UCSD-AML1 (cell line): Measurements from ENCODE around the gene PALLD.

ENCODE experiments used
- DNase-seq: peaks from one replicate; lab custom pipeline; 2025; ENCODE audit not compliant: unreplicated experiment; lab: John Stamatoyannopoulos, UW

PALLD gene

DNA sequence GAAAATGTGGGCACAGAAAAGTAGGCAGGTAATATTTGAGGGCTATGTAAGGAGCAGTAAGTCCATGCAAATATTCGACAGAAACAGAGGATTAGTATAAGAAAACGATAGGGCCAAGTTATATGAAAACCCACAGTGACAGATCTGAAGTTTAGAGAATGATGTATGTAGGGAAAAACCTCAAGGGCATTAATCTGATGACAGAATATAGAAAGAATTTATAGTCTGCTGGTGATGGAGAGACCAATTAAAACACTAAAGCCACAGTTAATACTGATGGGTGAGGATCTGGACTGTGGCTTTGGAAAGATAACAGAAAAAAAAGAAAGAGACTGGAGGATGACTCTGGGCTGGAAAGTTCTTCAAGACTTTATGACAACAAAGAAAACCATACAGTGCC, 169.7 kb downstream of the PALLD start:
- no peak for DNase-seq

DNA sequence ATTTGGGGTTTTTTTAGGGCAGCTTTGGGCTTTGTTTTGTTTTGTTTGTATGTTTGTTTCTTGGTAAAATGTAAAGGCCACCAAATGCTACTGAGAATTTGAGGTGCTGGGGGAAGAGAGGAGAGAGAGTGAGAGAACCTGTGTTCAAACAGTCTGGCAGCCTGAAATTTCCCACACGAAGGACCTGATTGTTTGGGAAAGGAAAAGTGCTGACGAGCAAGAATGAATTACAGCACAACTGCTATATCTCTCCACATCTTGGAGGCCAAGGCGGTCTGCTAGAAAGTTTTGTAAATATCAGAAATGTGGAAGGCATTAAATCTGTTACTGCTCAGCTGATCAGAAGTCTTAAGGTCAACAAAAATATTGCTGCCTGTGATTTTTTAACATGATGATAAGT, 170.5 kb downstream of the PALLD start:
- DNase-seq = no peak

DNA sequence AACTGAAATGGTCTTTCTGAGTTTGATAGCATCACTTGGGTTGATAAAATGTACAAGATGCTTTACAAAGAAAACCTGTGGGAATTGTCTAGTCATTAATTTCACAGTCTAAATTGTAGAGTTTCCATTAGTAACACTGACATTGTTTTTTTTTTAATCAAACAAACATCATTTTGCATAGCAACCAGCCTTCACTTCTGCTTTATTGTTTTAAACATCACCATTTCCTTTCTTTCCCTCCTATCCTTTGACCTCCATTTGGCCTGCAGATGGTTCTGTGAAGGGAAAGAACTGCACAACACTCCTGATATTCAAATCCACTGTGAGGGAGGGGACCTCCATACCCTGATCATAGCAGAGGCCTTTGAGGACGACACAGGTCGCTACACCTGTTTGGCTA, 171.1 kb downstream of the PALLD start:
- no peak for DNase-seq

DNA sequence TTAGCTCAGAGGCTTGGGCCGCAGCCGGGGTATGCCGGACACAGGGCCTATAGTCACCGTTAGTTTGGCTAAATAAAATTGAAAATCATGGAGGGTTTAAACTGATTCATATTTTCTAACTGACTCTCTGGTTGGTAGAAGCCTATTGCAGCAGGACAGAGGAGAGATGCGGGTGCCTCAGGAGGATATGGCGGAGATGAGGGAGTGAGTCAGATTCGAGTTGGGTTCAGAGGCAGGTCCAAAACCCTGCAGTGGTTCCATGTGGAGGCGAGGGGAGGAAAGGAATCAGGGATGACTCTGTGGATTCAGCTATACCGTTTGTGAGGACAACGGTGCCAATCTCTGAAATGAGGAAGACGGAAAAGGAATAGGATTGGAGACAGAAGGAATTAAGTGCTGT, 176.6 kb downstream of the PALLD start:
- no peak for DNase-seq

DNA sequence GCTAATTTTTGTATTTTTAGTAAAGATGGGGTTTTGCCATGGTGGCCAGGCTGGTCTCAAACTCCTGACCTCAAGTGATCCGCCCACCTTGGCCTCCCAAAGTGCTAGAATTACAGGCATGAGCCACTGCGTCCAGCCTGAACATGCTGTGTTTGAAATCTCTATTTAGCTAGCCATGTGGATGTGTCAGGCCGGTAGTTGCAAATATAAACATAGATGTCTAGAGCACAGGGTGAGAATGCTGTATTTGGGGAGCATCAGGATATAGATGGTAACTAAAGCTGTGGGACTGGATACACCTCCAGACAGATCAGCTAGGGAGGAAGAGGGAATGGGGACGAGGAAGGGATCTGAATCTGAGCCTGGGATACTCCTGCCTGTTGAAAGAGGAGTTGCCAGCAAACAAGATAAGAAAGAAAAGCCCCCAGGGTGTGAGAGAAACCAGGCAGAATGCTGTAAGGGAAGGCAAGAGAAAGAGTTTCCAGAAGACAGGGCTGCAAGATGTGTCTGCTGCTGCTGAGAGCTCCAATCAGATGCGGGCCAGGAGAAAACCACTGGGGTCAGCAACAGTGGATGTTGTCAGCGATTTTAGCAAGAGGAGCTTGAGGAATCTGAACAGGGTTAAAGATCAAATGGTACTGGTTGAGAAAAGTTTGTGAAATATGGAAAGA, 177.4 kb downstream of the PALLD start:
- no peak for DNase-seq

DNA sequence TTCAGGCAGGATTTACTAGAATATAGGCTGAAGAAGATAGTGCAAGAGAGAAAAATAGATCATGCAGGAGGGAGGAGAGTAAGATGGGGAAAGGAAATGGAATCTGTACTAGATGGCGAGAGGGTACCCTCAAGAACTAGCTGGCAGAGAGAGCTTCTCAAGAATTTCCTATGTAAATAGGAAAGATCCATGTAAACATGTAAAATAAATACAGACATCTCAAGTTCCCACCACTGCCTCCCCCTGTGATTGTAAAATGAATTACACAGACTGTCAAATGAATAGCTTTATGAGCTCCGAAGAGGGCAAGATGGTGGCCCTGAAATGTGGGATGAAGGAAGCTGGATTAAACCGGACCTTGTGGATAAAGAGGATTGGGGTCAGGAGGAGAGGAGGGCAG, 178.0 kb downstream of the PALLD start:
- DNase-seq = no peak

DNA sequence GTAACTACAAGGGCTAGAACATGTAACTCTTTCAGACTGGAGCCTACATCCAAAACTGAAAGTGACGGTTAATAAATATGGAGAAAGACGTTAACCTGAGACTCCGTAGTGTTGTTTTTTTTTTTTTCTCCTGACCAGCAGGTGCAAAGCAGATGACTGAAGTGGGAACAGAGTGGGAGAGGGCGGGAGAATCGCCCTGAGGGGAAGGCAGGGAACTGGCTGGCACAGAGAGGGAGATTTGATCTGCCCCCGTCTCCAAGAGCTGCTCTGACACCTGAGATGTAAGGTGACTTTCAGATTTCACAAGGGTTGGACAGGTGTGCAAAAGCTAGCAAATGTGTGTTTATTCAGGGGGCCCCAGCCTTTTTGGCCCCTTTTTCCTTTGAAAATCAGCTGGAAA, 180.2 kb downstream of the PALLD start:
- no peak for DNase-seq

DNA sequence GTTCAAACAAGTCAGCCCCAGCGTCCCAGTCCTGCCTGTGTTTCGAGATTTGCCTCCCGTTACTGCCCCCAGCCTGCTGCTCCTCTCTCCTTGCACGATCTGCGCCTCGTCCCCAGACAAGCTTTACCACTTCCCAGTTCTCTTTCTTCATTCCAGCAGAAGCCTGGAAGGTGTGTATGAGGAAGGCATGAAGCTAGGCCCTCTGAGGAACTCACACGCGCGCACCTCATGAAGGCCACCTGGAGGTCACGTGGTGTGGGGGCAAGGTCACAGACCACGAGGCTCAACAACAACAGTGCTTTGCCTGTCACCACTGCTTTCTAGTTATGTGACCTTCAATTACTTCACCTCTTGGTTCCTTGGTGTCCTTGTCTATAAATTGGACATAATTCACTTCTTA, 181.0 kb downstream of the PALLD start:
- no peak for DNase-seq

DNA sequence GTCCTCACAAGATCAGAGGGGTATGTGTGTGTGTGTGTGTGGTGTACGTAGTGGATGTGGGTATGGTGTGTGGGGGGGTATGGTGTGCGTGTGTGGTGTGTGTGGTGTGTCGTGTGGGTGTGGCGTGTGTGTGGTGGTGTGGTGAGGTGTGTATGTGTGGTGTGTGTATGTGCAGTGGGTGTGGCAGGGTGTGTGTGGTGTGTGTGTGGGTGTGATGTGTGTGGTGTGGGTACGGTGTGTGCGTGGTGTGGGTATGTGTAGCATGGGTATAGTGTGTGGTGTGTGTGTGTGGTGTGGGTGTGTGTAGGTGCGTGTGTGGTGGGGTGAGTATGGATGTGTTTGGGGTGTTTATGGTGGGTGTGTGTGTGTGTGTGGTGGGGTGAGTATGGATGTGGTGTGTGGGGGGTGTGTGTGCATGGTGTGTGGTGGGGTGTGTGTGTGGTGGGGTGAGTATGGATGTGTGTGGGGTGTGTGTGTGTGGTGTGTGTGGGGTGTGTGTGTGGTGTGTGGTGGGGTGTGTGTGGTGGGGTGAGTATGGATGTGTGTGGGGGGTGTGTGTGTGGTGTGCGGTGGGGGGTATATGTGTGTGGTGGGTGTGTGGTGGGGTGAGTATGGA, 182.0 kb downstream of the PALLD start:
- no peak for DNase-seq

DNA sequence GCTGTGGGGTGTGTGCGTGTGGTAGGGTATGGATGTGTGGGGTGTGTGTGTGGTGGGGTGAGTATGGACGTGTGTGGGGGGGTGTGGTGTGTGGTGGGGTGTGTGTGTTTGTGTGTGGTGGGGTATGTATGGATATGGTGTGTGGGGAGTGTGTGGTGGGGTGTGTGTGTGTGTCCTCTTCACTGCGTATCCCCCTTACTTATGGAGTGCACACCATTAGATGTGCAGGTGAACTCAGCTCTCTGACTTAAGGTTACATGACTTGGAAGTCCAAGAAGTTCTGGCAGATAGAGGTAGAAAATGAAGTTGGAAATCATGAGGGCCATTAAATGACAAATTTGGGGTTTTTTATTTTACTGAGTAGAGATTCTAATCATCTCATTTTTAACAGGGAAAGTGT, 182.5 kb downstream of the PALLD start:
- DNase-seq = no peak

DNA sequence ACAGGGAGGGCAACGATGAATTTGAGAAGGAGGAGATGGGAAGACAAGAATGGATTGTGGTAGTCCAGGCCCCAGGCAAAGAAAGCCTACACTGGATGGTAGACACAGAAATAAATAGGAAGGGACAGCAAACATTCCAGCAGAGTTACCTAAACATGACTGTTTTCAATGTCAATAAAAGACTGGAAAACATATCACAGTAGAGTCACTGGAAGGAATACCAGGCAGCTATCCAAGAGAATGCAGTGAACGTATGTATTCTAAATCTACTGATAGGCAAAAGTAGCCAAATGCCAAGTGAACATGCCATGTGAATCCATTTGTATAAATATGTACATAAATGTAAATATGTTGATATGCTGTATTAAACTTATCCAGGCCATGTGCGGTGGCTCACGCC, 183.0 kb downstream of the PALLD start:
- DNase-seq = no peak

DNA sequence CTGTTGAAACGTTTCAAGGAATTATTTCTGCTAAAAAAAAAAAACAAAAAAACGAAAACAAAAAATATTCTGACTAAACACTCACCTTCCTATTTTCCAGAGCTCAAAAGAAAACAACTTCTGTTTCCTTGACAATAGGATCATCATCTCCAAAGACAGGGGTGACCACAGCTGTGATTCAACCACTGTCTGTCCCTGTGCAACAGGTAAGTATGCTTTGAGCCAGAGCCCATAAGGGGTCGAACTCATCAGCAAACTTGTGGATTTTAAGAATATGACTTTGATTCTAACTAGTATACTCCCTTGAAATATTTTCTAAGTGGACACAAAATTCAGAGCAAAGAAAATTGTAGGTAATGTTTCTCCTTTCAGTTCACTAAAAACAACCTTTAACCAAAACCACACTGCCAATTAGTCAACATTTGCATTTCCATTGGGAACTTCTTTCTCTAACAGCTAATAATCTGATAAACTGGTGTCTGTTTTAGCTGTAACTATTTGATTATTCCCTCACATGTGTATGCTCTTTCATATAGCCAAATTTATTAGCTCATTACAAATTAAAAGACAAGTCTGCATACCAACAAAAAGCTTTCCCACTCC, 186.1 kb downstream of the PALLD start:
- DNase-seq = no peak

DNA sequence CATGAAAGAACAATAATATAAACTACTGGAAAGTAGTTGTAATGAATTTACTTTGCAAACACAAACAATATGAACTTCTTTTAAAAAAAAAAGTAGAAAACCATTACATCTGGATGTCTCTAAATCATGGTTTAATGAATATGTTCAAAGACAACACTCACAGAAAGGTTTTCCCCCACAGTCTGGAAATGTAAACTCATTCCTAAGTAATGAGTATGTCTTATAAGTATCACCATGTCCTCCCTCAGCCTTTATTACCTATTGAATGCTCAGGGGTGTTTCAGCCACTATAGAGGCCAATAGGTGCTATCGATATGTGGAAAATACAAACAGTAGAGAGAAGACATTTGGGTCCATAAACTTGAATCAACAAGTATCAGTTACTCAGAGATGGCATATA, 186.7 kb downstream of the PALLD start:
- no peak for DNase-seq

DNA sequence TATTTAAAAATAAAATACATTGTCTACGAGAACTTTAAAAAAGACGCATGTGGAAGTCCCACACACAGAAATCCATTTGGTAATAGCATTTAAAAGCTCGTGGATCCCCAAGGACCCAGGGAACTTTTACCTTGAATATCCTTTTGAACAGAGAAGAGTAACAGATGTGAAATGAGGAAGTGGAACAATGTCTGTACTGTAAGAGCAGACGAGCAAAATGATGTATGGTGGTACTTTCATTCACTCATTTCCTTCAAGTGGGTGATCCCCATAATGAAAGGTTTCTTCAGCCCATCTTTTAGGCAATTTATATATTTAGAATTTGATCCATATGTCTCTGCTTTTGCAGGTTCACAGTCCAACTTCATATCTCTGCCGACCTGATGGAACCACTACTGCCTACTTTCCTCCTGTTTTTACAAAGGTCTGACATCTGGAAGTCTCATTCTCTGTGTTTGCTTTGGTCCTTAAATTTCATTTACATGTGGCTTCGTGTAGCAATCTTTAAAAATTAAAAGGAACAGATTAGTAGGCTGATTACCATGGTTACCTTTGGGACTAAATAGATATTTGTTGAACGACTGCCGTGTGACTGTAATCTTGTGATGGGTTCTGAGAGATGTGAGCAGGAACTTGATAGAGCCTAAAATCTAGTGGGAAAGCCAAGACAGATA, 188.4 kb downstream of the PALLD start:
- no peak for DNase-seq

DNA sequence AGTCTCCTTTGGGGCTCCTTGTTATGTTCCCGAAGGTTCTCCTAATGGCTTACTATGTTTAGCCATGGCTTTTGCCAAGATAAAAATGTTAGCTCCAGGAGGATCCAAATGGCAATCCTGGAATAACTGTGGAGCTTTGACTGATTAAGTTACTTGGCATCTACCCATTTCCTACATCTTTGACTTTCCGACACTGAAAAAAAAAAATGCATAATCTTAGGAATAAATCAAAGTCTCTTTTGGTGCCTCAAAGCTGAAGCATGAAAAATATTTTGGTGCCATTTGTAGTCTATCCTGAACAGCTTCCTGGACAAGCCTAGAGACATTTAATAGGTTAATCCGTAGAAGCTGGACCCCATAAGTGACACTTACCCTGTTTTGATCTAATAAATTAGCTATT, 191.7 kb downstream of the PALLD start:
- no peak for DNase-seq

DNA sequence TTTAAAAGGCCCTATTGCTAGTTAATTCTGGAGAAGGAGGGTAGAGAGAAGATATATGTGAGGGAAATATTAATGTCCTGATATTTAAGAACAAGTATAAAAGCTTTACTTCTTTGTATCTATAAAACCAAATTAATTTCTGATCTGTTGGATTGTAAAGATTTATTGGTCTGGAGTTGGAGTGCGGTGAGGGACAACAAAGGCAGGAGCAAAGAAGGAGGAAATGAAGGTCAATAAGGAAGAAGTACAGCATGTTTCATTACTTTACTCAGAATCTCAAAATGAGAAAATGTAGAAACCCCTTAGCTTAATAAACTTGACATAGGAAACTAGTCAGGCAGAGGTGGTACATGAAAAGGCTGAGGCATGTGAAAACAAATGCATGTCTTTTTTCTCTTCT, 192.9 kb downstream of the PALLD start:
- no peak for DNase-seq

DNA sequence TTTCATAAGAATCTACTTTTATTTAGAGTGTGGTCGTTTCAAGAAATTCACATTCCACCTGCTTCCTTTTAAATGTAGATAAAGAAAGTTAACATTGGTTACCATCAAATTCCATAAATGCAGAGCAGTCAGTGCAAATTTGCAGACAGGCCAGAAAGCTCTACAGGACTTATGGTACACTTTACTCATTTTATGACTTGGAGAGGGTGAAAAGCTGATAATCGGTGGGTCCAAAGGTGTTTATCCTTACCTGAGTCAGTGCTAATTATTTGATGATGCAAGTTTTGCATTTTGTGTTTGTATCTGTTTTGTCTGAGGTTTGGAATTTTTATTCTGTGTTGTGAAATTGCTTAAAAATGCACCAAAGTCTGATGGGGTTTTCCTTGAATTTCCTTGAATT, 193.3 kb downstream of the PALLD start:
- DNase-seq = no peak

DNA sequence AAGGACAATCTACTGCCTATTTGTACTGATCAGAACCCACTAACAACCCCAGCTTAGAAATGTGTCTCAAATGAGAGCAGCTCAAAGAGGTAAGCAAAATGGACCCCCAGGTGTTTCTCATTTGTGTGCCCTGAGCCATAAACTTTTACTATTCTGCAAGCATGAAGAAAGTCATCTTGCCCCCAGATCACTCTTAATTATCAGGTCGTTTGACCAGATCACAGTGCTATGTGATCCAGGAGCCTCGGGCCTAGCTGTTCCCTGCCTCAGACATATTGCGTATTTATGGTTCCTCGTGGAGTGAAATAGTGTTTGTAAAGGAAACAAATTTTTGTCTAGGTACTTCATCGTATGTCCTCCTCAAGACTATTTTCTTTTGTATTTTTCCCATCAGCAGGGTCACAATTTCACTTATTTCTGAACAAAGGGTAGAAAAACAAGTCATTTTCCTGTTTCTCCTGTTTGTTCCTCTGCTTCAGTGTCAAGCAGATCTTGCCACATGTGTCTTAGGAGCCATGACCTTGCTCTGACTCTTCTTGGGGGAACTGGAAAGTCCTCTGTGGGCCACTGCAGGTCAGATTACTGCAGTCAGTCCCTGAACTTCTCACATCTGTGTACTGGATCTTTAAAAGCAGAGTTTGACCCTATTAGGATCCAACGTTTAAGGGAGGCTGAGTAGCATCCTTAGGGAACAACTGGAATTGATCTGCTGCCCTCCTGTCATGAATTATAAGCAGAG, 194.9 kb downstream of the PALLD start:
- DNase-seq = no peak

DNA sequence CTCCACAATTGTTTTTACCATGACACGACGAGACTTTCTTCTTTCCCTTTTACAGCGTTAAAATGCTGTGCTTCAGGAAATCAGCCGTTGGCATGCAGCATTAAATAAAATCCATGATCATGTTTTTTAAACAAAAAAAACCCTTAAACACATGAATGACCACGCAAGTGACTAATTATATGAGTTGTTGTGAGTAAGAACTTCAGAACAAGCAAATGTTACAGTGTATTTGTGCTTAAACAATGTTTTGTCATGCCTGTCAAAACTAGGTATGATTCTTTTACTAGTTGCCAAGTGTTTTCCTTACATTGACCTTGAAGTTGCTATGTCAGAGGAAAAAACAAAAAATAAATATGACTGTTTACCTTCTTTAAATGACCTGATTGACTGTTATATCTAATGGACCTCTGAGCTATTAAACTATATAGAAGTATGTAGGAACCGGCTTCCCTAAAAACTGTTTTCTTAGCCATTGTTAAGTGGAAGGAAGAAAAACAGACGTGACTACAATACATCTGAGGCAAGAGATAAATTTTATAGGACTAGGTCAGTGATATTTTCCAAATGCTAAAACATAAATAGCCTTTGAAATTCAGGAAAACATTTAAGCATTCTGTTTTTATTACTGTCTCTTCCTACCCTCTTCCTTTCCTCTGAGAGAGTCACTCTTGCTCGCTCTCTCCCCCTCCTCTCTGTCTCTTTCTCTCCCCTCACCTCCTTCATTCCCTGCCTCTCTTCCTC, 197.1 kb downstream of the PALLD start:
- DNase-seq = no peak

DNA sequence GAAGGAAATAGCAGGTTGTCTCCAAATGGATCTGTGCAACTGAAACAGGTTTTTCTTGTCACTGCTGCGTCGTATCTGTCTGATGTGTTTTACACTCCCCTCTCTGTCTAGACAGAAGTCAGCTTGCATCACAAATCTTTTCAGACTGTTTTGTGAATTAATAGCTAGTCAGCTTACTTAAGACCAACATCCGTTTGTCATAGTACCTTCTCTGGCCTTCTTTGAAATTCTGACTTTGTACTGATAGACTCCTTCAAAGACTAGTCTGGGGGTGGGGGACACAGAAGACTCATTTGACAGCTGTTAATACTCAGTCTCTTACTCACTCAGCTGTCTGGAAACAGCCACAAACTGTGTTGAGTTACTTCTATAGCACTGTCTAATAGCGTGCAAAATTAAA, 197.8 kb downstream of the PALLD start:
- no peak for DNase-seq

DNA sequence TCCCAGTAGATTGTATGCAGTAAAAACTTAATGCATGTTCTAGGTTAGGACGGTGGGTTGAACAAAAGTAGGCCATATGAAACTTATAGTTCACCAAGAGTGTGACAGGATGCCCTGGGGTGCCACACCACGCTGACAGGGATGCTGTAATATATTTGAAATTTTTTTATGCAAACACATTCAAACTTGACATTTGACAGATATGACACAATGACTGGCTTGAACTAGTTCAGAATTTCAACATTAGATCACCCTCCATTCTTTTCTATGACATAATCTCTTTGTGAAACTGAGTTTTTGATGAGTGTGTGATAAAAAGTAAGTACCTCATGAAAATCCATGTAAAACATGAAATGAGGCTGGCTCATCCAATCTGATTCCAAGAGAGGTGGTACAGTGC, 198.4 kb downstream of the PALLD start:
- no peak for DNase-seq
